Heart left ventricle (tissue), 16 donors: Measurements from ENCODE around the gene DUSP7. TPM values are rescaled to one million over a fixed set of nuclear protein-coding genes. Genes with fewer than 3 reads are reported as not detected.

ENCODE experiments used
- ATAC-seq, 4 donors: fragments of 200-7000 bp; cut with Tn5 transposase; one replicate each; pipeline ENCODE4 v1.9.1; 2020 to 2022; ENCODE audit warnings: moderate library complexity in 4 of 4, mild to moderate bottlenecking in 3 of 4, moderate number of reproducible peaks in 1 of 4
- DNase-seq, 5 donors: peaks; one replicate each; pipeline ENCODE4 v3.0.0-alpha.2; 2020
- H3K27ac ChIP-seq, 12 donors: fragments of 200-600 bp; sonication (generic) in 4 of 12; one replicate each; pipeline versions ENCODE4 v1.5.0 to v1.8.0; 2016 to 2022; ENCODE audit warnings: mild to moderate bottlenecking in 2 of 12
- H3K27me3 ChIP-seq, 9 donors: fragments of 200-600 bp; sonication (generic) in 2 of 9; one replicate each; pipeline versions ENCODE4 v1.5.1 to v1.8.0; 2016 to 2022; ENCODE audit warnings: mild to moderate bottlenecking in 3 of 9
- H3K36me3 ChIP-seq, 9 donors: fragments of 200-600 bp; sonication (generic) in 2 of 9; one replicate each; pipeline versions ENCODE4 v1.5.0 to v1.8.0; 2018 to 2022; ENCODE audit warnings: mild to moderate bottlenecking in 2 of 9
- H3K4me1 ChIP-seq, 12 donors: fragments of 200-600 bp; sonication (generic) in 4 of 12; one replicate each; pipeline versions ENCODE4 v1.5.0 to v1.8.0; 2016 to 2022; ENCODE audit warnings: mild to moderate bottlenecking in 3 of 12
- H3K4me3 ChIP-seq, 12 donors: fragments of 200-600 bp; sonication (generic) in 4 of 12; one replicate each; pipeline versions ENCODE4 v1.5.0 to v1.8.0; 2017 to 2022; ENCODE audit warnings: mild to moderate bottlenecking in 9 of 12, moderate library complexity in 4 of 12
- H3K9me3 ChIP-seq, 12 donors: fragments of 200-600 bp; sonication (generic) in 4 of 12; one replicate each; pipeline versions ENCODE4 v1.5.0 to v1.8.0; 2016 to 2022; ENCODE audit warnings: mild to moderate bottlenecking in 1 of 12
- POLR2A ChIP-seq, 2 donors: fragments of 450-650 bp; IDR thresholded peaks; one replicate each; pipeline ENCODE4 v1.6.1; 2017; ENCODE audit warnings: antibody characterized with exemption in 2 of 2, mild to moderate bottlenecking in 2 of 2, moderate library complexity in 2 of 2
- WGBS, 4 donors: extraction: QIAGEN DNeasy Blood & Tissue Kit in 2 of 4; methylation state at CpG; one replicate each; pipeline versions ENCODE4 v1.1.5 to v1.1.7; 2013 to 2018; 5-methylcytosine and 5-hydroxymethylcytosine counted together
- intact Hi-C, 10 donors: fragments of 100-400 bp; cut with DNase I; formaldehyde crosslinking; loops; one replicate each; pipeline versions ENCODE4 v1.11.1 to v1.14.2; 2022
- polyA plus RNA-seq, 2 donors: library from polyadenylated mRNA; stranded (reverse); fragments of 200-250 nt; gene quantifications; one replicate each; pipeline ENCODE4 v1.2.3, GENCODE V29; 2013
- total RNA-seq, 9 donors: library from RNA; depleted of rRNA in 2 of 9; stranded (reverse); fragments of >200 nt in 2 of 9; fragmentation: NEBNext Ultra II Directional in 3 of 9; extraction: Animal tissue kit (Norgen Biotek cat#: 25700) in 3 of 9; gene quantifications; one replicate each; pipeline versions ENCODE4 v1.1.0 to v1.2.4, GENCODE V29; 2016 to 2023
- TF ChIP-seq, protein P1 (sequence below), 12 donors: fragments of 200-600 bp; sonication (generic) in 4 of 12; IDR thresholded peaks; one replicate each; pipeline versions ENCODE4 v1.5.0 to v1.8.0; 2018 to 2022; ENCODE audit warnings: antibody characterized with exemption in 12 of 12, mild to moderate bottlenecking in 5 of 12
- donor health status: ischemic (EF 13 %, LVEDD 7.1; RV severe dilation, severe dysfunction).
- donor health status: healthy with polysubstance abuse.
- donor health status: DM: no; HTN: yes; CAD: no.
- donor health status: DM: no; HTN: no; CAD: no.
- donor health status: ischemic (EF 25% LVEDD 6.9; RV normal size, moderate dysfunction).
- donor health status: ischemic (EF 25% LVEDD 5.7; RV mildly dilated, moderate dysfunction).
- donor health status: healthy.
- donor health status: DM: yes; HTN: yes; CAD: no.
- donor health status: ischemic (EF 35%, LVEDD 5.7; RV mildly dilated, moderate dysfunction).
- donor health status: nonischemic (EF 11% LVEDD 7.7; RV severe dilation, severe dysfunction).
- donor health status: DM: yes; HTN: yes; CAD: no.
- donor health status: PGD.
- donor health status: ischemic (EF 29% LVEDD 5.4; RV normal size, mild dysfunction).
- donor health status: nonischemic (EF 23%, LVEDD 6.1; RV moderate dilation, normal function).

The DUSP7 gene
- total and polyA plus RNA-seq, 11 donors = 9.2 to 33.2 (median 20.7) TPM

DNA sequence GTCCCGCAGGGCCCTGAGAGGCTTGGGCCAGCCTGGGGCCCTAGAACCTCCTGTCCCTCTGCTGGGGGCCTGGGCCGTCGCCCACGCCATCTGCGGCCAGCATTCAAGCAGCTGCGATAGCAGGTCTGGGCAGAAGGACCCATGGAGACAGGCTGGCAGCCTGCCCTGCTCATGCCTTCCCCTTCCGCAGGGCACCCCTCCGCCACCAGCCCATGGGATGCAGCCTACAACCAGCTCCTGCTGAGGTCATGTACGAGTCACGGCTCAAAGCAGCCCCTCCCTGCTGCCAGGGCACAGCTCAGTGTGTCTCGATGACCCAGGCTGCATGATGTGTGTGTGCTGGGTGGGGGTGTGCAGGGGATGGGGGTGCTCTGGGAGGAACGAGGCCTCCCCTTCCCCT lies 27.8 kb downstream of the DUSP7 start:
- intact Hi-C loops = no loop called here
- H3K27ac ChIP-seq = peak overlapping the region; percentile 51 to 87 (median 72)
- no peak overlapping the region for H3K4me3 ChIP-seq
- DNase-seq (peak; percentile 72 to 93 (median 88)), ATAC-seq (peak; percentile 83 to 86 (median 84))
- WGBS, 4 donors = 49 to 87% (median 59%) methylated on average over 4 to 12 of the region's 12 CpGs
- H3K27me3 ChIP-seq = no peaks in the 10 kb centered on the region
- no peaks in the 10 kb centered on the region for H3K36me3 ChIP-seq
- peaks cover 14 to 60% (median 40%) of the 10 kb centered on the region in 12 donors for H3K4me1 ChIP-seq
- H3K9me3 ChIP-seq = no peaks in the 10 kb centered on the region
- TF ChIP-seq, protein P1, sequence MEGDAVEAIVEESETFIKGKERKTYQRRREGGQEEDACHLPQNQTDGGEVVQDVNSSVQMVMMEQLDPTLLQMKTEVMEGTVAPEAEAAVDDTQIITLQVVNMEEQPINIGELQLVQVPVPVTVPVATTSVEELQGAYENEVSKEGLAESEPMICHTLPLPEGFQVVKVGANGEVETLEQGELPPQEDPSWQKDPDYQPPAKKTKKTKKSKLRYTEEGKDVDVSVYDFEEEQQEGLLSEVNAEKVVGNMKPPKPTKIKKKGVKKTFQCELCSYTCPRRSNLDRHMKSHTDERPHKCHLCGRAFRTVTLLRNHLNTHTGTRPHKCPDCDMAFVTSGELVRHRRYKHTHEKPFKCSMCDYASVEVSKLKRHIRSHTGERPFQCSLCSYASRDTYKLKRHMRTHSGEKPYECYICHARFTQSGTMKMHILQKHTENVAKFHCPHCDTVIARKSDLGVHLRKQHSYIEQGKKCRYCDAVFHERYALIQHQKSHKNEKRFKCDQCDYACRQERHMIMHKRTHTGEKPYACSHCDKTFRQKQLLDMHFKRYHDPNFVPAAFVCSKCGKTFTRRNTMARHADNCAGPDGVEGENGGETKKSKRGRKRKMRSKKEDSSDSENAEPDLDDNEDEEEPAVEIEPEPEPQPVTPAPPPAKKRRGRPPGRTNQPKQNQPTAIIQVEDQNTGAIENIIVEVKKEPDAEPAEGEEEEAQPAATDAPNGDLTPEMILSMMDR (IDR thresholded peaks at IDR 0.05) = no peak
- TF ChIP-seq POLR2A (IDR thresholded peaks at IDR 0.05) = peak in 1 of 2 donors; percentile 16

DNA sequence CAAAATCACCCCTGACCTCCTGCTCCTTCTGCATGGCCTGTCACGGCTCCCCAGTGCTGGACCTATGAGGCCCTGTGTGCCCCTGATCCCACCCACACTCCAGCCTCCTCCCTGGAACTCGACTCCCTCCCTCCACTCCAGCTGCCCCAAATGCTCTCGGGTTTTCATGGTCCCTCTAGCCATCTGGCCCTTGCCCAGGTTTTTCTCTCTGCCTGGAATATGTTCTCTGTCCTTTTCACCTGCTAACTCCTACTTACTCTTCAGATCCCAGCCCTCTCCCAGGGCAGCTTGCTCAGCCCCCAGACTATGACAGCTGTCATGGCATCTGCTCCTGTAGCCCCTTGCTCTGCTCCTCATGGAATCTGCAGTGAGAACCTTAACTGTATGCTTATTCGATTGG lies 30.3 kb downstream of the DUSP7 start:
- H3K9me3 ChIP-seq = no peaks in the 10 kb centered on the region
- H3K27me3 ChIP-seq = no peaks in the 10 kb centered on the region
- DNase-seq (peak in 1 of 5 donors; percentile 57), ATAC-seq (no peak)
- TF ChIP-seq, protein P1 (IDR thresholded peaks at IDR 0.05) = no peak
- TF ChIP-seq POLR2A (IDR thresholded peaks at IDR 0.05) = no peak
- no peaks in the 10 kb centered on the region for H3K36me3 ChIP-seq
- 32 to 44% (median 42%) methylated on average over 4 of the region's 4 CpGs for WGBS, 4 donors
- H3K4me3 ChIP-seq = no peak overlapping the region
- intact Hi-C loops = no loop called here
- peaks cover 23 to 74% (median 59%) of the 10 kb centered on the region in 12 donors for H3K4me1 ChIP-seq
- peak overlapping the region; percentile 40 to 99 (median 93) for H3K27ac ChIP-seq

- H3K27me3 ChIP-seq = no peaks in the 10 kb centered on the region
- H3K9me3 ChIP-seq = no peaks in the 10 kb centered on the region
- peak overlapping the region in 1 of 12 donors; percentile 11 for H3K4me3 ChIP-seq
- intact Hi-C loops = loop anchor here in 1 of 10 donors (2.0 kb wide), 1 partner anchor 27 kb away; no protein-coding TSS in a partner anchor
- peaks cover 28 to 80% (median 65%) of the 10 kb centered on the region in 12 donors for H3K4me1 ChIP-seq
- H3K27ac ChIP-seq = peak overlapping the region; percentile 40 to 99 (median 93)
- no peaks in the 10 kb centered on the region for H3K36me3 ChIP-seq
- 57 to 70% (median 59%) methylated on average over 7 of the region's 7 CpGs for WGBS, 4 donors
- ATAC-seq (peak in 1 of 4 donors; percentile 11), DNase-seq (peak in 1 of 5 donors; percentile 50)
- TF ChIP-seq, protein P1 (IDR thresholded peaks at IDR 0.05) = no peak
- TF ChIP-seq POLR2A (IDR thresholded peaks at IDR 0.05) = no peak
Observed at GRCh38 chr3:52025453-52025852, 30.9 kb downstream of the DUSP7 start.

DNA sequence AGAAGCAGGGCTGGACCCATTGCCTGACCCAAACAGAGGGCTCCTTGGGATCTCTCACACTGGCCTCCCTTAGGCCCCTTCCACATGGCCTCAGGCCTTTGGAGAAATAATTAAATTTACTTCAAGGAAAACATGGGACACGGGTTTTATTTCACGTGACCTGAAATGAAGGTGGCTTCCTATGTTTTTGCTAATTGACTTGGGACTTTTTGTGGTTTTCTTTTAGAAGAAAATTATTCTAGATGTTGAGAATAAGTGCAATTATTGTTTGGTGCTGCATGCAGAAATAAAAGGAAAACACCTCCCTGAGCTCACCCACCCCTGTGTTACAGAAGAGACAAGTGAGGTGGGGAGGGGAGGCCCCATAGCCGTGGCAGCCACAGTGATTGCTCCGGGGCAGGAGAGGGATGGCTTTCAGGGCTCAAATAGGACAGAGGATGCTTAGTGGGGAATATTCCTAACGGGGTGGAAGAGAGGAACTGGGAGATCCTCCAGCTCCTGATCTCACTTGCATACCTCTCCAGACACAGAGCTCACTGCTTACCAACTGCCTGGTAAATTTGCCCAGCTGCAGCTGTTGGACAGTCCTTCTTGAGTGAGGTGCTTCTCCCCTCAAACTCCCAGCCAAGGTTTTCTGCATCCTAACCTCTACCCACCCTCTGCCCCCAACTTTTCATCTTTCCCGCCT lies 31.5 kb downstream of the DUSP7 start:
- Histone ChIP-seq H3K27ac (peak overlapping the region; percentile 81 to 99 (median 93)), H3K4me3 (peak overlapping the region in 1 of 12 donors; percentile 11), H3K9me3 (no peaks in the 10 kb centered on the region), H3K27me3 (no peaks in the 10 kb centered on the region), H3K4me1 (peaks cover 33 to 85% (median 71%) of the 10 kb centered on the region in 12 donors), H3K36me3 (no peaks in the 10 kb centered on the region)
- ATAC-seq (peak in 3 of 4 donors; percentile 3 to 28 (median 6)), DNase-seq (no peak)
- TF ChIP-seq, protein P1 (IDR thresholded peaks at IDR 0.05) = no peak
- no peak for TF ChIP-seq POLR2A (IDR thresholded peaks at IDR 0.05)
- 54 to 62% (median 57%) methylated on average over 6 of the region's 6 CpGs for WGBS, 4 donors
- intact Hi-C loops = loop anchor here in 1 of 10 donors (2.0 kb wide), 1 partner anchor 28 kb away; no protein-coding TSS in a partner anchor
